SIG-M5 treated with dmso at 0.1 percent for 504 hours (cell line): ENCODE measurements around the gene NHSL1.

Source experiments
- DNase-seq: peaks from one replicate; lab custom pipeline; 2025; ENCODE audit not compliant: unreplicated experiment; lab: John Stamatoyannopoulos, UW

Gene NHSL1

GRCh38 chr6:138467901-138468300 lies 31.4 kb downstream of the NHSL1 start:
- DNase-seq, result no peak

GRCh38 chr6:138465007-138465645 lies 34.2 kb downstream of the NHSL1 start:
- DNase-seq, result peak; percentile 16

GRCh38 chr6:138464085-138464484 lies 35.2 kb downstream of the NHSL1 start:
- DNase-seq, result no peak

GRCh38 chr6:138461647-138462046 lies 37.6 kb downstream of the NHSL1 start:
- no peak for DNase-seq

- DNase-seq, result no peak
Observed at GRCh38 chr6:138456401-138456790, 42.9 kb downstream of the NHSL1 start.

GRCh38 chr6:138455746-138456400 lies 43.4 kb downstream of the NHSL1 start:
- no peak for DNase-seq

- DNase-seq, result no peak
Observed at GRCh38 chr6:138454981-138455706, 44.1 kb downstream of the NHSL1 start.

- no peak for DNase-seq
Observed at GRCh38 chr6:138451043-138451442, 48.3 kb downstream of the NHSL1 start.

- no peak for DNase-seq
Observed at GRCh38 chr6:138450445-138450844, 48.8 kb downstream of the NHSL1 start.

- no peak for DNase-seq
Observed at GRCh38 chr6:138446821-138447220, 52.5 kb downstream of the NHSL1 start.

- DNase-seq, result no peak
Observed at GRCh38 chr6:138443979-138444378, 55.3 kb downstream of the NHSL1 start.

- DNase-seq, result no peak
Observed at GRCh38 chr6:138442663-138443062, 56.6 kb downstream of the NHSL1 start.

- no peak for DNase-seq
Observed at GRCh38 chr6:138441965-138442364, 57.3 kb downstream of the NHSL1 start.

GRCh38 chr6:138440758-138441357 lies 58.4 kb downstream of the NHSL1 start:
- peak; percentile 60 for DNase-seq

GRCh38 chr6:138440296-138440695 lies 59.0 kb downstream of the NHSL1 start:
- DNase-seq, result no peak

- DNase-seq, result no peak
Observed at GRCh38 chr6:138439546-138439945, 59.7 kb downstream of the NHSL1 start.

- peak; percentile 55 for DNase-seq
Observed at GRCh38 chr6:138434925-138435324, 64.4 kb downstream of the NHSL1 start.

GRCh38 chr6:138434096-138434495 lies 65.2 kb downstream of the NHSL1 start:
- DNase-seq, result no peak

- no peak for DNase-seq
Observed at GRCh38 chr6:138432063-138432356, 67.3 kb downstream of the NHSL1 start.

- DNase-seq, result peak; percentile 68
Observed at GRCh38 chr6:138431256-138432062, 67.8 kb downstream of the NHSL1 start.
